Fibroblast of the aortic adventitia (primary cell): ENCODE data around the gene LIFR. TPM values are rescaled to one million over a fixed set of nuclear protein-coding genes. Genes with fewer than 3 reads are reported as not detected.

Source experiments
- DNase-seq: peaks from one replicate; pipeline ENCODE4 v3.0.0-alpha.2; 2010; ENCODE audit warnings: low read depth
- H3K4me3 ChIP-seq: 2 replicates; pipeline ENCODE4 v1.5.1; 2011; ENCODE audit warnings: low read depth, mild to moderate bottlenecking, control low read depth, low read length, moderate library complexity
- total RNA-seq: library from RNA; depleted of rRNA; stranded (reverse); fragments of >200 nt; gene quantifications from 2 replicates; pipeline ENCODE4 v1.2.3, GENCODE V29; 2012; ENCODE audit warnings: low replicate concordance
- TF ChIP-seq, protein P1 (sequence below): IDR thresholded peaks from 2 replicates; pipeline ENCODE4 v1.5.1; 2011; ENCODE audit warnings: mild to moderate bottlenecking, low read length, control low read depth, inconsistent platforms; ENCODE audit not compliant: insufficient read depth

LIFR gene
- total RNA-seq, 1 donor = 45.0 TPM

- no peak for DNase-seq
- H3K4me3 ChIP-seq = no peak overlapping the region
- TF ChIP-seq, protein P1, sequence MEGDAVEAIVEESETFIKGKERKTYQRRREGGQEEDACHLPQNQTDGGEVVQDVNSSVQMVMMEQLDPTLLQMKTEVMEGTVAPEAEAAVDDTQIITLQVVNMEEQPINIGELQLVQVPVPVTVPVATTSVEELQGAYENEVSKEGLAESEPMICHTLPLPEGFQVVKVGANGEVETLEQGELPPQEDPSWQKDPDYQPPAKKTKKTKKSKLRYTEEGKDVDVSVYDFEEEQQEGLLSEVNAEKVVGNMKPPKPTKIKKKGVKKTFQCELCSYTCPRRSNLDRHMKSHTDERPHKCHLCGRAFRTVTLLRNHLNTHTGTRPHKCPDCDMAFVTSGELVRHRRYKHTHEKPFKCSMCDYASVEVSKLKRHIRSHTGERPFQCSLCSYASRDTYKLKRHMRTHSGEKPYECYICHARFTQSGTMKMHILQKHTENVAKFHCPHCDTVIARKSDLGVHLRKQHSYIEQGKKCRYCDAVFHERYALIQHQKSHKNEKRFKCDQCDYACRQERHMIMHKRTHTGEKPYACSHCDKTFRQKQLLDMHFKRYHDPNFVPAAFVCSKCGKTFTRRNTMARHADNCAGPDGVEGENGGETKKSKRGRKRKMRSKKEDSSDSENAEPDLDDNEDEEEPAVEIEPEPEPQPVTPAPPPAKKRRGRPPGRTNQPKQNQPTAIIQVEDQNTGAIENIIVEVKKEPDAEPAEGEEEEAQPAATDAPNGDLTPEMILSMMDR = no peak
Measured at GRCh38 chr5:38455796-38456330, 100.6 kb downstream of the LIFR start.

- DNase-seq = no peak
- TF ChIP-seq, protein P1 = no peak
- no peak overlapping the region for H3K4me3 ChIP-seq
Measured at GRCh38 chr5:38453921-38454320, 102.5 kb downstream of the LIFR start.

DNA sequence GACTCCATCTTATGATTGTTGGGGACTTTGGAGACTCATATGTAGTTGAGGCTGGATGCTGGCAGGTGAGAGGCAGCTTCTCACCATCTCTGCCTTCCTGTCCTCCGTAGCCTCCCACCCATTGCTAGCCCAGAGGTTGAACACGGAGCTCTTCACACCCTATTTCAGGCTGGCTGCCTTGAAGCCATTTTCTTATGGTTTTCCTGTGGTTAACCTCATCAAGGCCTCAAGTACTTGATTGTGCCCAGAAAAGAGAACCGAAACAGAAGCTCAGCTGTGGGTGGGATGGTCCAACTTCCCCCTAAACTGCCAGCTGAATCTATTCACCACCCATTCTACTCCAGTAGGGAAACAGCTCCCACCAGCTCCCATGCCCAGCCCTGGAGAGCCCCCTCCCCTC is 102.9 kb downstream of the LIFR start:
- H3K4me3 ChIP-seq = no peak overlapping the region
- no peak for DNase-seq
- TF ChIP-seq, protein P1 = no peak

- TF ChIP-seq, protein P1 = no peak
- no peak overlapping the region for H3K4me3 ChIP-seq
- DNase-seq = no peak
Measured at GRCh38 chr5:38452201-38452600, 104.2 kb downstream of the LIFR start.

DNA sequence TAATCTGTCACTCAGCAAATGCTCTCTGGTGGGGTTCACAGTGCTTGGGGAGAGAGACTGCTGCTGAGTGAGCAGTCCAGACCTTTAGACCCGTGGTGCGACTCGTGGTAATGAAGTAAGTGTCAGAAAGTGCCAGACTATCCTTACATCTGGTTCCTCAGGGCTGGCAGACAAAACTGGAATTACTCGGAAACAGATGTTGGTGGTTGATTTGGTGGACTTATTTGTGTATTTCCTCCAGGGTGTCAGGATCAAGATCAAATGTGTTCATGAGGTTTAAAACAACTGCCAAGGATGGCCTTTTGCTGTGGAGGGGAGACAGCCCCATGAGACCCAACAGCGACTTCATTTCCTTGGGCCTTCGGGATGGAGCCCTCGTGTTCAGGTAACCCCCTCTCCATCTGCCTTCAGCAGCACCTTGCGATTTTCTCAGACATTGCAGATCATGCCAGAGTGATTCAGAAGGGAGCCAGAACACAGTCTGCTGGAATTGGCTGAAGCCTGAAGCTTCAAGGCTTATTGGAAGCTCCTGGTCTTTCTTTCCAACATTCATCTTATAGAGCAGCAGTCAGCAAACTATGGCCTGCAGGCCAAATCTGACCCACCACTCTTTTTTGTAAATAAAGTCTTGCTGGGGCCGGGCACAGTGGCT is 105.2 kb downstream of the LIFR start:
- DNase-seq = no peak
- TF ChIP-seq, protein P1 = no peak
- no peak overlapping the region for H3K4me3 ChIP-seq

GRCh38 chr5:38450627-38451026 is 105.8 kb downstream of the LIFR start:
- no peak for DNase-seq

More at GRCh38 chr5:38450627-38451026, 105.8 kb downstream of the LIFR start:
- H3K4me3 ChIP-seq = no peak overlapping the region
- TF ChIP-seq, protein P1 = no peak
